Hepatocyte (in vitro differentiated cells): Measurements from ENCODE around the gene RAB4B.

Source experiments
- EZH2 ChIP-seq: fragments of 200-600 bp; sonication (generic); IDR thresholded peaks from 2 replicates; pipeline ENCODE4 v1.6.1; 2016; ENCODE audit warnings: antibody characterized with exemption, mild to moderate bottlenecking, borderline replicate concordance
- TF ChIP-seq, protein P1 (sequence below): fragments of 200-600 bp; sonication (generic); IDR thresholded peaks from 2 replicates; pipeline ENCODE4 v1.5.1; 2016; ENCODE audit warnings: antibody characterized with exemption, mild to moderate bottlenecking; ENCODE audit not compliant: poor library complexity

DNA sequence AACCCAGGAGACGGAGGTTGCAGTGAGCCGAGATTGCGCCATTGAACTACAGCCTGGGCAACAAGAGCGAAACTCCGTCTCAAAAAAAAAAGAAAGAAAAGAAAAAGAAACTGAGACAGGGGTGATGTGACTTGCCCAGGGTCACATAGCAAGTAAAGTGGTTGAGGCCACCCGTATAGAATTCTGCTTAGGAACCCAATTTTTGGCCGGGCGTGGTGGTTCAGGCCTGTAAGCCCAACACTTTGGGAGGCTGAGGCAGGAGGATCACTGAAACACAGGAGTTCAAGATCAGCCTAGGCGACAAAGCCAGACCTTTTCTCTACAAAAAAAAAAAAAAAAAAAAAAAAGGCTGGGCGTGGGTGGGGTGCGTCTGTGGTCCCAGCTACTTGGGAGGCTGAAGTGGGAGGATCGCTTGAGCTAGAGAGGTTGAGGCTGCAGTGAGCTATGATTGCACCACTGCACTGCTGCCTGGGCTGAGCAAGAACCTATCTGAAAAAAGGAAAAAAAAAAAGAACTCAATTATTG is 25.7 kb upstream of the RAB4B start:
- TF ChIP-seq, protein P1, sequence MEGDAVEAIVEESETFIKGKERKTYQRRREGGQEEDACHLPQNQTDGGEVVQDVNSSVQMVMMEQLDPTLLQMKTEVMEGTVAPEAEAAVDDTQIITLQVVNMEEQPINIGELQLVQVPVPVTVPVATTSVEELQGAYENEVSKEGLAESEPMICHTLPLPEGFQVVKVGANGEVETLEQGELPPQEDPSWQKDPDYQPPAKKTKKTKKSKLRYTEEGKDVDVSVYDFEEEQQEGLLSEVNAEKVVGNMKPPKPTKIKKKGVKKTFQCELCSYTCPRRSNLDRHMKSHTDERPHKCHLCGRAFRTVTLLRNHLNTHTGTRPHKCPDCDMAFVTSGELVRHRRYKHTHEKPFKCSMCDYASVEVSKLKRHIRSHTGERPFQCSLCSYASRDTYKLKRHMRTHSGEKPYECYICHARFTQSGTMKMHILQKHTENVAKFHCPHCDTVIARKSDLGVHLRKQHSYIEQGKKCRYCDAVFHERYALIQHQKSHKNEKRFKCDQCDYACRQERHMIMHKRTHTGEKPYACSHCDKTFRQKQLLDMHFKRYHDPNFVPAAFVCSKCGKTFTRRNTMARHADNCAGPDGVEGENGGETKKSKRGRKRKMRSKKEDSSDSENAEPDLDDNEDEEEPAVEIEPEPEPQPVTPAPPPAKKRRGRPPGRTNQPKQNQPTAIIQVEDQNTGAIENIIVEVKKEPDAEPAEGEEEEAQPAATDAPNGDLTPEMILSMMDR = no peak
- no peak for TF ChIP-seq EZH2
